Endometrium (tissue), 2 donors: ENCODE data around the gene OR10V1.
A peak's percentile ranks its signal among the peaks of the same experiment; 100 is the strongest.

Experiments used
- FAIRE-seq: peaks from 2 replicates; lab custom pipeline; 2012; peaks lifted over from hg19 to GRCh38; lab: Jason Lieb, UNC
- donor health status: control.
- donor health status: control.

OR10V1 gene

GRCh38 chr11:59713745-59714144 is at the start of gene OR10V1:
OR10V1 (minus strand) TSS chr11:59713845; CDS start chr11:59713845, 0 bp downstream.
- FAIRE-seq = no peak

GRCh38 chr11:59761993-59762392 is 48.3 kb upstream of the OR10V1 start:
- FAIRE-seq = no peak

- FAIRE-seq = no peak
These were observed 47.1 kb upstream of the OR10V1 start for GRCh38 chr11:59760771-59761170.

- FAIRE-seq = no peak
These were observed 46.3 kb upstream of the OR10V1 start for GRCh38 chr11:59759900-59760299.

GRCh38 chr11:59758401-59759037 is 44.9 kb upstream of the OR10V1 start:
- no peak for FAIRE-seq

- no peak for FAIRE-seq
These were observed 43.2 kb upstream of the OR10V1 start for GRCh38 chr11:59756845-59757244.

- no peak for FAIRE-seq
These were observed 42.9 kb upstream of the OR10V1 start for GRCh38 chr11:59756558-59756840.

- no peak for FAIRE-seq
These were observed 42.3 kb upstream of the OR10V1 start for GRCh38 chr11:59755701-59756557.

GRCh38 chr11:59754859-59755700 is 41.4 kb upstream of the OR10V1 start, which contains the start of gene STX3:
STX3 (plus strand) TSS chr11:59755376; CDS start chr11:59755606, 230 bp downstream.
- no peak for FAIRE-seq

GRCh38 chr11:59754494-59754858 is 40.8 kb upstream of the OR10V1 start:
- no peak for FAIRE-seq

GRCh38 chr11:59753650-59754493 is 40.2 kb upstream of the OR10V1 start:
- peak; percentile 12 for FAIRE-seq

- FAIRE-seq = no peak
These were observed 32.5 kb upstream of the OR10V1 start for GRCh38 chr11:59746111-59746510.

GRCh38 chr11:59730896-59731565 is 17.4 kb upstream of the OR10V1 start:
- no peak for FAIRE-seq

GRCh38 chr11:59729834-59730233 is 16.2 kb upstream of the OR10V1 start:
- FAIRE-seq = no peak

- FAIRE-seq = no peak
These were observed 15.3 kb upstream of the OR10V1 start for GRCh38 chr11:59728913-59729312.

GRCh38 chr11:59728154-59728553 is 14.5 kb upstream of the OR10V1 start:
- no peak for FAIRE-seq

- no peak for FAIRE-seq
These were observed 13.8 kb upstream of the OR10V1 start for GRCh38 chr11:59727426-59727825.

- no peak for FAIRE-seq
These were observed 10.4 kb upstream of the OR10V1 start for GRCh38 chr11:59724066-59724465.

- FAIRE-seq = no peak
These were observed 5.9 kb upstream of the OR10V1 start for GRCh38 chr11:59719556-59719955.

GRCh38 chr11:59716051-59716450 is 2.4 kb upstream of the OR10V1 start:
- FAIRE-seq = no peak

GRCh38 chr11:59710136-59710847 is 3.4 kb downstream of the OR10V1 start:
- no peak for FAIRE-seq
